Measurements from ENCODE around the gene BEND4.
"Not testable (repeated sequence)": the region's sequence is repeated elsewhere in the genome, so short reads cannot be mapped to it uniquely, and the experiment has no call there.

BEND4 gene

GRCh38 chr4:42152507-42153504 is at the start of gene BEND4:
BEND4 (minus strand) TSS chr4:42152655; CDS start chr4:42152143, 512 bp downstream.
- DNase-seq (ENCODE audit: low spot score) = no peak

GRCh38 chr4:42197341-42197740 is 44.9 kb upstream of the BEND4 start:
- no peak for DNase-seq (ENCODE audit: low spot score)

- no peak for DNase-seq (ENCODE audit: low spot score)
These were observed 20.5 kb upstream of the BEND4 start for GRCh38 chr4:42172921-42173320.

- no peak for DNase-seq (ENCODE audit: low spot score)
These were observed 19.8 kb upstream of the BEND4 start for GRCh38 chr4:42172128-42172790.

- no peak for DNase-seq (ENCODE audit: low spot score)
These were observed 15.3 kb upstream of the BEND4 start for GRCh38 chr4:42167709-42168108.

GRCh38 chr4:42166186-42166585 is 13.7 kb upstream of the BEND4 start:
- not testable (repeated sequence) for DNase-seq (ENCODE audit: low spot score)

GRCh38 chr4:42159271-42160001 is 7.0 kb upstream of the BEND4 start:
- no peak for DNase-seq (ENCODE audit: low spot score)

GRCh38 chr4:42151568-42152506 is 618 bp downstream of the BEND4 start:
- no peak for DNase-seq (ENCODE audit: low spot score)

- DNase-seq (ENCODE audit: low spot score) = no peak
These were observed 1.5 kb downstream of the BEND4 start for GRCh38 chr4:42150653-42151567.

GRCh38 chr4:42149004-42149403 is 3.5 kb downstream of the BEND4 start:
- no peak for DNase-seq (ENCODE audit: low spot score)

GRCh38 chr4:42148425-42148824 is 4.0 kb downstream of the BEND4 start:
- DNase-seq (ENCODE audit: low spot score) = no peak

- no peak for DNase-seq (ENCODE audit: low spot score)
These were observed 8.4 kb downstream of the BEND4 start for GRCh38 chr4:42144028-42144427.

- no peak for DNase-seq (ENCODE audit: low spot score)
These were observed 9.9 kb downstream of the BEND4 start for GRCh38 chr4:42142591-42142990.

- no peak for DNase-seq (ENCODE audit: low spot score)
These were observed 16.1 kb downstream of the BEND4 start for GRCh38 chr4:42136371-42136770.

- no peak for DNase-seq (ENCODE audit: low spot score)
These were observed 19.4 kb downstream of the BEND4 start for GRCh38 chr4:42133006-42133405.

GRCh38 chr4:42132099-42132498 is 20.4 kb downstream of the BEND4 start:
- no peak for DNase-seq (ENCODE audit: low spot score)

GRCh38 chr4:42123071-42123644 is 29.3 kb downstream of the BEND4 start:
- DNase-seq (ENCODE audit: low spot score) = no peak

GRCh38 chr4:42122237-42122636 is 30.2 kb downstream of the BEND4 start:
- no peak for DNase-seq (ENCODE audit: low spot score)

- no peak for DNase-seq (ENCODE audit: low spot score)
These were observed 32.6 kb downstream of the BEND4 start for GRCh38 chr4:42119886-42120285.

- no peak for DNase-seq (ENCODE audit: low spot score)
These were observed 39.6 kb downstream of the BEND4 start for GRCh38 chr4:42112846-42113245.
